OCI-LY7 (cell line): ENCODE measurements around the gene LYG1.

Source experiments
- CTCF ChIP-seq: fragments of 200-600 bp; sonication (generic); conservative IDR thresholded peaks from 2 replicates; pipeline ENCODE4 v1.5.1; 2014; ENCODE audit warnings: mild to moderate bottlenecking, antibody characterized with exemption, low read length, moderate library complexity, mixed read lengths
- EZH2phosphoT487 ChIP-seq: fragments of 200-600 bp; sonication (generic); IDR thresholded peaks from 2 replicates; pipeline ENCODE4 v1.6.1; 2018; ENCODE audit warnings: low read depth, borderline replicate concordance, mild to moderate bottlenecking, mixed run types, antibody characterized with exemption, low read length, moderate library complexity, mixed read lengths

- TF ChIP-seq CTCF (no peak), EZH2phosphoT487 (no peak)
These were observed 22.2 kb downstream of the LYG1 start for GRCh38 chr2:99278793-99279291.
